Keratinocyte (primary cell): ENCODE data around the gene BNC1.

Experiments used
- EZH2 ChIP-seq: IDR thresholded peaks from one replicate; pipeline ENCODE4 v1.6.1; 2012; ENCODE audit warnings: inconsistent platforms, mild to moderate bottlenecking, low read length, moderate library complexity
- TF ChIP-seq, protein P1 (sequence below), 3 experiments: IDR thresholded peaks in 1 of 3; conservative IDR thresholded peaks in 1 of 3; optimal IDR thresholded peaks in 1 of 3; 2 replicates in 2 of 3; 3 replicates in 1 of 3; pipeline versions ENCODE3 to v1.5.1; 2011; ENCODE audit warnings: low read length in 3 of 3, mild to moderate bottlenecking in 3 of 3, moderate library complexity in 2 of 3, control low read depth in 1 of 3, inconsistent platforms in 1 of 3; ENCODE audit not compliant: insufficient read depth in 2 of 3; ENCODE audit errors: extremely low read depth in 1 of 3

DNA sequence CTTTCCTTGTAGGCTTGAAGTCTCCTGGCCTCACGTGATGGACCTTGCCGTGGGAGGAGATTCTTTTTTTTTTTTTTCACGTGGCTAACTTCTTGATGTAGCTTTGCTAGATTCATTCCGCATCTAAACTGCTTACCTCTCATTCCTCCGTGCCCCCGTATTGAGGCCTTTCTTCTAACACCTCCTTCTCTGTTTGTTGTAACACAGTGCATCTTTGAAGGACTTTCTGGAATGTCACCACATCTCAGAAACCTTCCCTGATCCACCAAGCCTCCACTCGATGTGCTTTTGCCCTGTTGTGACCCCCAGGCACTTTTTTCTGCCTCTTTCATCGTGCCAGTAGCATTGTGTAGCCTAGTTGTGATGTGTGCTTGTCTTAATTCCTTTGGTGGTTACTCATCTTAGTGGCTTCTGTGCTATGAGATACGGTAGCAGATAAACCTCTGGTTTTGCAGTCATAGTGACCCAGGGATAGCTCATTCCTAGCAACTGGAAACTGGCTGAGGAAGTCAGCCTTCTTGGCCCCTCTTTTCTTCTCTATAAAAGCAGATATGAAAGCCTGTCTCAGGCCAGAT, 1.6 kb upstream of the BNC1 start:
- TF ChIP-seq, protein P1, sequence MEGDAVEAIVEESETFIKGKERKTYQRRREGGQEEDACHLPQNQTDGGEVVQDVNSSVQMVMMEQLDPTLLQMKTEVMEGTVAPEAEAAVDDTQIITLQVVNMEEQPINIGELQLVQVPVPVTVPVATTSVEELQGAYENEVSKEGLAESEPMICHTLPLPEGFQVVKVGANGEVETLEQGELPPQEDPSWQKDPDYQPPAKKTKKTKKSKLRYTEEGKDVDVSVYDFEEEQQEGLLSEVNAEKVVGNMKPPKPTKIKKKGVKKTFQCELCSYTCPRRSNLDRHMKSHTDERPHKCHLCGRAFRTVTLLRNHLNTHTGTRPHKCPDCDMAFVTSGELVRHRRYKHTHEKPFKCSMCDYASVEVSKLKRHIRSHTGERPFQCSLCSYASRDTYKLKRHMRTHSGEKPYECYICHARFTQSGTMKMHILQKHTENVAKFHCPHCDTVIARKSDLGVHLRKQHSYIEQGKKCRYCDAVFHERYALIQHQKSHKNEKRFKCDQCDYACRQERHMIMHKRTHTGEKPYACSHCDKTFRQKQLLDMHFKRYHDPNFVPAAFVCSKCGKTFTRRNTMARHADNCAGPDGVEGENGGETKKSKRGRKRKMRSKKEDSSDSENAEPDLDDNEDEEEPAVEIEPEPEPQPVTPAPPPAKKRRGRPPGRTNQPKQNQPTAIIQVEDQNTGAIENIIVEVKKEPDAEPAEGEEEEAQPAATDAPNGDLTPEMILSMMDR (optimal IDR thresholded peaks at IDR 0.05 in 1 of 3, IDR thresholded peaks at IDR 0.05 in 1 of 3, conservative IDR thresholded peaks at IDR 0.05 in 1 of 3; ENCODE audit: extremely low read depth in 1 of 3, insufficient read depth in 2 of 3, low read length in 3 of 3) = no peak
- no peak for TF ChIP-seq EZH2
